IMR-90 (cell line): ENCODE measurements around the gene KRTAP19-2. TPM values are rescaled to one million over a fixed set of nuclear protein-coding genes. Genes with fewer than 3 reads are reported as not detected.

ENCODE experiments used
- ATAC-seq: fragments of 200-7000 bp; cut with Tn5 transposase; 2 replicates; pipeline ENCODE4 v1.9.1; 2020; ENCODE audit warnings: low read depth, mild to moderate bottlenecking, moderate library complexity
- BruUV-seq: library from RNA; stranded (reverse); fragments of 400-500 nt; replicated peaks from 2 replicates; lab custom pipeline; 2021; lab: Mats Ljungman, UMichigan
- CTCF ChIA-PET: fragments of 300-600 bp; formaldehyde crosslinking; extraction: SDS; loops from one replicate; lab custom pipeline; 2021; ENCODE audit warnings: antibody characterized with exemption; lab: Yijun Ruan, JAX
- POLR2A ChIA-PET: fragments of 300-600 bp; sonication (Branson Sonifier 250); formaldehyde crosslinking; loops from one replicate; lab custom pipeline; 2022; ENCODE audit warnings: antibody characterized with exemption; ENCODE audit not compliant: unreplicated experiment; lab: Charles Lee
- DNase-seq: peaks from one replicate; pipeline ENCODE4 v3.0.0; 2013
- H2AFZ ChIP-seq: replicated peaks from 2 replicates; pipeline ENCODE3; 2013; ENCODE audit warnings: low read length, mild to moderate bottlenecking; ENCODE audit not compliant: poor library complexity
- H2AK5ac ChIP-seq: 2 replicates; pipeline ENCODE4 v1.6.1; 2013; ENCODE audit warnings: low read depth, low read length, inconsistent platforms
- H2AK9ac ChIP-seq: replicated peaks from 2 replicates; pipeline ENCODE3; 2013; ENCODE audit warnings: mild to moderate bottlenecking, low read depth, low read length, moderate library complexity; ENCODE audit not compliant: poor library complexity
- H2BK120ac ChIP-seq: 2 replicates; pipeline ENCODE4 v1.6.1; 2013; ENCODE audit warnings: low read depth, low read length, inconsistent platforms
- H2BK15ac ChIP-seq: 3 replicates; pipeline ENCODE4 v1.6.1; 2013; ENCODE audit warnings: low read depth, low read length, inconsistent platforms
- H2BK20ac ChIP-seq: 2 replicates; pipeline ENCODE4 v1.6.1; 2013; ENCODE audit warnings: low read depth, mild to moderate bottlenecking, inconsistent platforms, low read length, moderate library complexity
- H2BK5ac ChIP-seq: 2 replicates; pipeline ENCODE4 v1.6.1; 2013; ENCODE audit warnings: mild to moderate bottlenecking, low read depth, low read length, inconsistent platforms; ENCODE audit not compliant: poor library complexity, severe bottlenecking
- H3K14ac ChIP-seq: replicated peaks from 2 replicates; pipeline ENCODE4 v1.6.1; 2013; ENCODE audit warnings: low read depth, low read length, inconsistent platforms
- H3K18ac ChIP-seq: 2 replicates; pipeline ENCODE4 v1.6.1; 2013; ENCODE audit warnings: low read depth, low read length, control low read depth
- H3K23ac ChIP-seq: 2 replicates; pipeline ENCODE4 v1.6.1; 2013; ENCODE audit warnings: low read depth, low read length, inconsistent platforms
- H3K27ac ChIP-seq: 2 replicates; pipeline ENCODE4 v1.5.1; 2013; ENCODE audit warnings: mild to moderate bottlenecking, control low read depth, low read length; ENCODE audit not compliant: insufficient read depth
- H3K27me3 ChIP-seq: 2 replicates; pipeline ENCODE4 v1.6.1; 2013; ENCODE audit warnings: low read length; ENCODE audit not compliant: control insufficient read depth, insufficient read depth
- H3K36me3 ChIP-seq: 2 replicates; pipeline ENCODE4 v1.6.1; 2013; ENCODE audit warnings: low read length, mixed read lengths; ENCODE audit not compliant: control insufficient read depth, insufficient read depth
- H3K4ac ChIP-seq: 2 replicates; pipeline ENCODE4 v1.6.1; 2013; ENCODE audit warnings: low read depth, low read length, inconsistent platforms
- H3K4me1 ChIP-seq: 2 replicates; pipeline ENCODE4 v1.6.1; 2013; ENCODE audit warnings: low read length, mixed read lengths; ENCODE audit not compliant: control insufficient read depth, insufficient read depth
- H3K4me2 ChIP-seq: 2 replicates; pipeline ENCODE4 v1.6.1; 2013; ENCODE audit warnings: low read depth, mild to moderate bottlenecking, control low read depth, low read length, moderate library complexity
- H3K4me3 ChIP-seq: 2 replicates; pipeline ENCODE4 v1.5.1; 2013; ENCODE audit warnings: low read depth, mild to moderate bottlenecking, control low read depth, low read length, moderate library complexity; ENCODE audit not compliant: insufficient read depth
- H3K56ac ChIP-seq: 2 replicates; pipeline ENCODE4 v1.6.1; 2013; ENCODE audit warnings: low read length, inconsistent platforms; ENCODE audit not compliant: insufficient read depth; ENCODE audit errors: extremely low read depth
- H3K79me1 ChIP-seq, 2 experiments: 2 replicates each; pipeline ENCODE4 v1.6.1; 2013; ENCODE audit warnings: low read length in 2 of 2, inconsistent platforms in 1 of 2, low read depth in 1 of 2
- H3K9ac ChIP-seq: 2 replicates; pipeline ENCODE4 v1.6.1; 2013; ENCODE audit warnings: low read depth, low read length, control low read depth
- H3K9me1 ChIP-seq: 2 replicates; pipeline ENCODE4 v1.6.1; 2013; ENCODE audit warnings: low read length, inconsistent platforms; ENCODE audit not compliant: insufficient read depth
- H3K9me3 ChIP-seq: 2 replicates; pipeline ENCODE4 v1.6.1; 2013; ENCODE audit warnings: low read length; ENCODE audit not compliant: control insufficient read depth, insufficient read depth
- H4K20me1 ChIP-seq: 2 replicates; pipeline ENCODE4 v1.6.1; 2013; ENCODE audit warnings: low read length, inconsistent platforms; ENCODE audit not compliant: insufficient read depth
- H4K5ac ChIP-seq: 2 replicates; pipeline ENCODE4 v1.6.1; 2013; ENCODE audit warnings: mild to moderate bottlenecking, low read depth, low read length, control low read depth
- H4K8ac ChIP-seq, 2 experiments: 2 replicates each; pipeline ENCODE4 v1.6.1; 2013; ENCODE audit warnings: low read depth in 2 of 2, low read length in 2 of 2, control low read depth in 1 of 2, inconsistent platforms in 1 of 2
- H4K91ac ChIP-seq: 2 replicates; pipeline ENCODE4 v1.6.1; 2013; ENCODE audit warnings: low read depth, low read length, inconsistent platforms; ENCODE audit not compliant: insufficient read depth
- BHLHE40 ChIP-seq: fragments of 150-350 bp; IDR thresholded peaks from 2 replicates; pipeline ENCODE4 v1.6.1; 2016; ENCODE audit warnings: mild to moderate bottlenecking, low read depth, low read length
- CEBPB ChIP-seq: IDR thresholded peaks from 2 replicates; pipeline ENCODE4 v1.6.1; 2012; ENCODE audit warnings: low read depth, low read length, improper control_type of control experiment
- CHD1 ChIP-seq: IDR thresholded peaks from 2 replicates; pipeline ENCODE4 v1.6.1; 2012; ENCODE audit warnings: low read depth, low read length, improper control_type of control experiment
- CTCF ChIP-seq: conservative IDR thresholded peaks from 2 replicates; pipeline ENCODE4 v1.5.1; 2012; ENCODE audit warnings: mild to moderate bottlenecking, low read depth, low read length, improper control_type of control experiment
- ELK1 ChIP-seq: fragments of 150-350 bp; IDR thresholded peaks from 2 replicates; pipeline ENCODE4 v1.6.1; 2016; ENCODE audit warnings: low read depth, mild to moderate bottlenecking, low read length, moderate library complexity, borderline replicate concordance
- FOS ChIP-seq: fragments of 150-350 bp; IDR thresholded peaks from 2 replicates; pipeline ENCODE4 v1.6.1; 2016; ENCODE audit warnings: low read depth, low read length
- MAFK ChIP-seq: IDR thresholded peaks from 2 replicates; pipeline ENCODE4 v1.6.1; 2012; ENCODE audit warnings: low read depth, low read length, improper control_type of control experiment
- MAZ ChIP-seq: IDR thresholded peaks from 2 replicates; pipeline ENCODE4 v1.6.1; 2012; ENCODE audit warnings: low read depth, mild to moderate bottlenecking, low read length, improper control_type of control experiment, moderate library complexity, borderline replicate concordance
- MXI1 ChIP-seq: IDR thresholded peaks from 2 replicates; pipeline ENCODE4 v1.6.1; 2012; ENCODE audit warnings: low read depth, mild to moderate bottlenecking, low read length, moderate library complexity, borderline replicate concordance
- NFE2L2 ChIP-seq: fragments of 150-350 bp; IDR thresholded peaks from 2 replicates; pipeline ENCODE4 v1.6.1; 2016; ENCODE audit warnings: low read depth, mild to moderate bottlenecking, low read length
- POLR2A ChIP-seq: IDR thresholded peaks from 2 replicates; pipeline ENCODE4 v1.6.1; 2012; ENCODE audit warnings: mild to moderate bottlenecking, low read depth, low read length
- RAD21 ChIP-seq: IDR thresholded peaks from 2 replicates; pipeline ENCODE4 v1.6.1; 2012; ENCODE audit warnings: low read length, improper control_type of control experiment
- RCOR1 ChIP-seq: IDR thresholded peaks from 2 replicates; pipeline ENCODE4 v1.6.1; 2012; ENCODE audit warnings: mild to moderate bottlenecking, low read length, improper control_type of control experiment; ENCODE audit not compliant: insufficient replicate concordance
- RFX5 ChIP-seq: IDR thresholded peaks from 2 replicates; pipeline ENCODE4 v1.8.0; 2012; ENCODE audit warnings: low read depth, mild to moderate bottlenecking, low read length, moderate library complexity
- SMC3 ChIP-seq: fragments of 150-350 bp; IDR thresholded peaks from 2 replicates; pipeline ENCODE4 v1.6.1; 2016; ENCODE audit warnings: low read depth, mild to moderate bottlenecking, antibody characterized with exemption, low read length, moderate library complexity
- USF2 ChIP-seq: fragments of 150-350 bp; IDR thresholded peaks from 2 replicates; pipeline ENCODE4 v1.6.1; 2017; ENCODE audit warnings: mild to moderate bottlenecking, antibody characterized with exemption, low read length, low read depth
- WGBS, 2 experiments: methylation state at CpG; one replicate each; pipeline versions ENCODE4 v1.1.5 to v1.1.7; 2013; ENCODE audit warnings: missing lambda C conversion rate in 2 of 2; ENCODE audit not compliant: insufficient read length in 1 of 2; ENCODE audit errors: extremely low coverage in 2 of 2; 5-methylcytosine and 5-hydroxymethylcytosine counted together
- dilution Hi-C: fragments of 300-500 bp; cut with HindIII; formaldehyde crosslinking; loops from one replicate; pipeline ENCODE4 v1.14.3; 2018; ENCODE audit warnings: low sequenced_read_pairs; ENCODE audit not compliant: unreplicated experiment
- in situ Hi-C: fragments of 300-500 bp; cut with MboI; formaldehyde crosslinking; loops from 3 replicates; pipeline ENCODE4 v1.14.3; 2019; ENCODE audit warnings: low sequenced_read_pairs, inconsistent platforms, mixed read lengths
- intact Hi-C: fragments of 100-400 bp; cut with micrococcal nuclease; formaldehyde crosslinking; loops from 2 replicates; pipeline ENCODE4 v1.10.0; 2022
- polyA plus RNA-seq, 3 experiments: library from polyadenylated mRNA; depleted of rRNA; stranded (reverse); fragments of >200 nt; gene quantifications; 2 replicates each; pipeline ENCODE4 v1.2.3, GENCODE V29; 2012; ENCODE audit warnings: low replicate concordance in 1 of 3
- total RNA-seq: library from RNA; depleted of rRNA; stranded (reverse); fragments of >200 nt; gene quantifications from 2 replicates; pipeline ENCODE4 v1.2.3, GENCODE V29; 2012

Gene KRTAP19-2
- total and polyA plus RNA-seq, 2 of the 4 experiments (the other 2 are of a cell fraction): not detected

DNA sequence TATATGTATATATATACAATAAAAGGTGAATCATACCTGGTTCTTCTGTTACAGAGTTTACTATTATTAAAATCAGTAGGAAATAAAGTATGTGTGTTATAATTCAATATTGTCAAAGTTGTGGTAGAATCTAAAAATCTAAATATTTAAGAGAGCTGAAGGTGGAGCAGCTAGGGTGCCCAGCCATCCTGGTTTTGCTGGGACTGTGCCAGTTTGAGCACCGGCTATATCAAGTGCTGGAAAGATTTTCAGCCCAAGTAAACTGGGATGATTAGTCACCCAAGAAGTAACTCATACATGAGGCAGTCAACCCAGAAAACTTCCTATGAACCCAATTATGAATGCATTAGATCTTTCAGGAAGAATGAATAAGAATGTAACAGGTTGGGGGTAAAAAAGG is 31.6 kb upstream of the KRTAP19-2 start:
- H3K56ac ChIP-seq: no peak overlapping the region
- no peak overlapping the region for H2BK120ac ChIP-seq
- no CpG with 5 or more reads among the region's 1 CpG for WGBS, 2 experiments
- no peak overlapping the region for H4K8ac ChIP-seq
- no peak overlapping the region for H3K23ac ChIP-seq
- no peak overlapping the region for H3K4ac ChIP-seq
- H3K18ac ChIP-seq: no peak overlapping the region
- H2BK20ac ChIP-seq: no peak overlapping the region
- no peak overlapping the region for H3K4me3 ChIP-seq
- H3K9me3 ChIP-seq: peaks cover 10% of the 10 kb centered on the region
- TF ChIP-seq NFE2L2: no peak
- no peak for TF ChIP-seq MAZ
- no peak for TF ChIP-seq SMC3
- TF ChIP-seq MXI1: no peak
- no peak for TF ChIP-seq RAD21
- no peak for TF ChIP-seq RCOR1
- no peak for TF ChIP-seq MAFK
- TF ChIP-seq POLR2A: no peak
- no peak for TF ChIP-seq BHLHE40
- TF ChIP-seq FOS: no peak
- no peak for TF ChIP-seq CEBPB
- TF ChIP-seq RFX5: no peak
- TF ChIP-seq ELK1: no peak
- no peak for TF ChIP-seq USF2
- TF ChIP-seq CTCF: no peak
- TF ChIP-seq CHD1: no peak
- H3K79me1 ChIP-seq: no peaks in the 10 kb centered on the region
- no peak overlapping the region for H3K9ac ChIP-seq
- intact Hi-C loops (no loop called here), in situ Hi-C loops (no loop called here), dilution Hi-C loops (no loop called here)
- ATAC-seq (no peak), DNase-seq (no peak)
- H4K5ac ChIP-seq: no peak overlapping the region
- H3K4me2 ChIP-seq: no peak overlapping the region
- no peak overlapping the region for H2BK15ac ChIP-seq
- no peaks in the 10 kb centered on the region for H3K4me1 ChIP-seq
- no peak overlapping the region for H3K27ac ChIP-seq
- H2BK5ac ChIP-seq: no peak overlapping the region
- H4K20me1 ChIP-seq: no peaks in the 10 kb centered on the region
- H2AK9ac ChIP-seq: no peak overlapping the region
- no peak overlapping the region for H4K91ac ChIP-seq
- no peaks in the 10 kb centered on the region for H3K27me3 ChIP-seq
- H3K36me3 ChIP-seq: no peaks in the 10 kb centered on the region
- no peak overlapping the region for H2AFZ ChIP-seq
- no peak overlapping the region for H2AK5ac ChIP-seq
- H3K14ac ChIP-seq: no peak overlapping the region
- BruUV-seq: no TSS peak
- ChIA-PET POLR2A (no interaction called here), CTCF (no interaction called here)
- no peaks in the 10 kb centered on the region for H3K9me1 ChIP-seq
